Nephron progenitor cell (in vitro differentiated cells): ENCODE data around the gene NPFFR1.

ENCODE experiments used
- DNase-seq: peaks from one replicate; pipeline ENCODE4 v3.0.0; 2021
- H3K27ac Mint-ChIP-seq: 2 replicates; pipeline ENCODE4 v1.8.0; 2021; ENCODE audit warnings: mild to moderate bottlenecking, moderate library complexity, mixed read lengths
- H3K27me3 Mint-ChIP-seq: 2 replicates; pipeline ENCODE4 v1.8.0; 2021; ENCODE audit warnings: mild to moderate bottlenecking, low read depth, mixed read lengths; ENCODE audit not compliant: poor library complexity
- H3K36me3 Mint-ChIP-seq: 2 replicates; pipeline ENCODE4 v1.8.0; 2021; ENCODE audit warnings: low read depth, mixed read lengths
- H3K4me1 Mint-ChIP-seq: 2 replicates; pipeline ENCODE4 v1.8.0; 2021; ENCODE audit warnings: mixed read lengths
- H3K4me3 Mint-ChIP-seq: 2 replicates; pipeline ENCODE4 v1.8.0; 2021; ENCODE audit warnings: mild to moderate bottlenecking, moderate library complexity, mixed read lengths
- H3K9me3 Mint-ChIP-seq: 2 replicates; pipeline ENCODE4 v1.8.0; 2021; ENCODE audit warnings: mild to moderate bottlenecking, moderate library complexity, mixed read lengths
- CTCF ChIP-seq: fragments of 200-600 bp; sonication (generic); IDR thresholded peaks from 2 replicates; pipeline ENCODE4 v1.5.0; 2021; ENCODE audit warnings: antibody characterized with exemption

The NPFFR1 gene

DNA sequence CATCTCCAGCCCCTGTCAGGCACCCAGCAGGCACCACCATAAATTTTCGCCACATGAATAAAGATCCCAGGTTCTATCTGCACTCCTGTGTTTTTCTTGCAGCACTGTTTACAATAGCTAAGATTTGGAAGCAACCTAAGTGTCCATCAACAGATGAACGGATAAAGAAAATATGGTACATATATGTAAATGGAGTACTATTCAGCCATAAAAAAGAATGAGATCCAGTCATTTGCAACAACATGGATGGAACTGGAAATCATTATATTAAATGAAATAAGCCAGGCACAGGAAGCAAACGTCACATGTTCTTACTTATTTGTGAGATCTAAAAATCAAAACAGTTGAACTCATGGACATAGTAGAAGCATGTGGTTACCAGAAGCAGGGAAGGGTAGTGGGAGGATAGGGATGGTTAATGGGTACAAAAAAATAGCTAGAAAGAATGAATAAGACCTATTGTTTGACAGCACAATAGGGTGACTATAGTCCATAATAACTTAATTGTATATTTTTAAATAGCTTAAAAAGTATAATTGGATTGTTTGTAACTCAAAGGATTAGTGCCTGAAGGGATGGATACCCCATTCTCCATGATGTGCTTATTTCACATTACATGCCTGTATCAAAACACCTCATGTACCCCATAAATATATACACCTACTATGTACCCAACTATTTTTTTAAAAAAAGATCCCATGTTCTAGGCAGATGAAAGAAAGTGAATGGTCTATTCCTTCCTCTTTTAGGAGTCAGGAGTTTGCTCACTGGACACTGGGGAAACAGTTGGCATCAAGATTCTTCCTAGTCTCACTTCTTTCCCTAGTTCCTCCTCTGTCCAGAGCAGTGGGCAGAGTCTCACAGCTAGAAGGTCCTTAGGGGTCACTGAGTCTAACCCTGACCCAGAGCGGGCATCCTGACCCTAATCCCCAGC, 1.0 kb upstream of the NPFFR1 start:
- no peak for DNase-seq
- Mint-ChIP-seq H3K4me3 (peak overlapping the region; percentile 52), H3K27ac (no peak overlapping the region), H3K27me3 (peaks cover 85% of the 10 kb centered on the region), H3K36me3 (no peaks in the 10 kb centered on the region), H3K4me1 (no peaks in the 10 kb centered on the region), H3K9me3 (peaks cover 8% of the 10 kb centered on the region)
- no peak for TF ChIP-seq CTCF

DNA sequence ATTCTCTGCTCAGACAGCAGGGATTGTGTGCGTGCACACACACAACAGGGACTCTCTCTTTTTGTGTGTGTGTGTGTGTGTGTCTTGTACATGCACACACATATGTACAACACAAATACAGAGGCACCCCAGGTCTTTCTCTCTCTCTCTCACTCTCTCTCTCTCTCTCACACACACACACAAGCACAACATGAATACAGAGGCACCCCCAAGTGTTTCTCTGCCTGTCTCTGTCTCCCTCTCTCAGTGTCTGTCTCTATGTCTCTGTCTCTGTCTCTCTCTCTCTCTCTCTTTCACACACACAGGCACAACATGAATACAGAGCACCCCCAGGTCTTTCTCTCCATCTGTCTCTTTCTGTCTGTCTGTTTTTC, 746 bp downstream of the NPFFR1 start:
- no peak overlapping the region for H3K27ac Mint-ChIP-seq
- no peak for TF ChIP-seq CTCF
- no peaks in the 10 kb centered on the region for H3K36me3 Mint-ChIP-seq
- H3K27me3 Mint-ChIP-seq = peaks cover 80% of the 10 kb centered on the region
- no peaks in the 10 kb centered on the region for H3K4me1 Mint-ChIP-seq
- DNase-seq = no peak
- peaks cover 8% of the 10 kb centered on the region for H3K9me3 Mint-ChIP-seq
- peak overlapping the region; percentile 13 for H3K4me3 Mint-ChIP-seq

GRCh38 chr10:70281609-70282008, 2.2 kb downstream of the NPFFR1 start:
- TF ChIP-seq CTCF = no peak

GRCh38 chr10:70280099-70280498, 3.7 kb downstream of the NPFFR1 start:
- H3K4me3 Mint-ChIP-seq = no peak overlapping the region
- H3K36me3 Mint-ChIP-seq = no peaks in the 10 kb centered on the region
- H3K9me3 Mint-ChIP-seq = peaks cover 14% of the 10 kb centered on the region
- H3K27me3 Mint-ChIP-seq = peaks cover 59% of the 10 kb centered on the region
- no peak overlapping the region for H3K27ac Mint-ChIP-seq
- no peak for DNase-seq
- no peak for TF ChIP-seq CTCF
- no peaks in the 10 kb centered on the region for H3K4me1 Mint-ChIP-seq

More at GRCh38 chr10:70281609-70282008, 2.2 kb downstream of the NPFFR1 start:
- Mint-ChIP-seq H3K27me3 (peaks cover 74% of the 10 kb centered on the region), H3K4me3 (no peak overlapping the region), H3K27ac (no peak overlapping the region), H3K9me3 (peaks cover 8% of the 10 kb centered on the region), H3K36me3 (no peaks in the 10 kb centered on the region), H3K4me1 (no peaks in the 10 kb centered on the region)
- no peak for DNase-seq

DNA sequence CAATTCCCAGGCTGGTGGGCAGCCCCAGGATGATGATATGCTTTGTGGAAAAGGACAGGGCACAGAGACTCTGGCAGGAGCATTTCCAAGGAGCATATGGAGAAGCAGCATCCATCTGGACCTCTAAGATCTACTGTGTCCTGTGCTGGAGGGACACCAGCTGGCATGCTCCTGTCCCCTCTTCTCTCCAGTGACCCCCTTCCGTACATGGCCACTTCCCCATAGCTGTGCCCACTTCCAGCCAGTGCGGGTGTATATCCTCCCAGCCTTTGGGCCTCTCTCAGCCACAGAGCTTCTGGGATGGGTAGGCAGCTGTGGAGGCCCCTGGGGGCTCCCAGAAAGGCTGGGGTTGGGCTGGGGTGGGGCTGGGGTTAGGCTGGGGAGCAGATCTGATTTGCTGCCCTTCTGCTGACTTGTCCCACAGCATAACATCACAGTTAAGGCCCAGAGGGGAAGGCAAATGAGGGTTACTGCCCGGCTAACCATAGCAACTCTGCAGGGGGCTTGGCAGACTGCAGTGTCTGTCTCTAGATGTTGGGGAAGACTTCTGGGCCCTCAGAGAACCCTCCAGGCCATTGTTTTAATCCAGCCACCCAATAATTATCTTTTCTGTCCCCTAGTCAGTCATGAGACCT, 6.3 kb downstream of the NPFFR1 start:
- Mint-ChIP-seq H3K4me1 (no peaks in the 10 kb centered on the region), H3K4me3 (no peak overlapping the region), H3K9me3 (peaks cover 7% of the 10 kb centered on the region), H3K36me3 (no peaks in the 10 kb centered on the region), H3K27ac (no peak overlapping the region), H3K27me3 (peaks cover 36% of the 10 kb centered on the region)
- no peak for TF ChIP-seq CTCF
- DNase-seq = no peak
